GM21737 (cell line): ENCODE results near the gene ELL2.

Experiments
- ATAC-seq: cut with Tn5 transposase; IDR thresholded peaks from one replicate; pipeline ENCODE4 v1.9.1; 2021; ENCODE audit warnings: mild to moderate bottlenecking, moderate library complexity; ENCODE audit not compliant: unreplicated experiment

The ELL2 gene

GRCh38 chr5:95956900-95957293 lies 4.8 kb downstream of the ELL2 start:
- ATAC-seq, result no peak

GRCh38 chr5:95956021-95956899 lies 5.4 kb downstream of the ELL2 start:
- no peak for ATAC-seq

GRCh38 chr5:95954716-95955115 lies 6.9 kb downstream of the ELL2 start:
- ATAC-seq, result no peak

GRCh38 chr5:95953021-95953702 lies 8.5 kb downstream of the ELL2 start:
- no peak for ATAC-seq

- ATAC-seq, result no peak
These were observed 9.7 kb downstream of the ELL2 start for GRCh38 chr5:95951916-95952315.

GRCh38 chr5:95949810-95950209 lies 11.8 kb downstream of the ELL2 start:
- peak; percentile 56 for ATAC-seq

GRCh38 chr5:95948631-95949030 lies 13.0 kb downstream of the ELL2 start:
- no peak for ATAC-seq

GRCh38 chr5:95946451-95946850 lies 15.2 kb downstream of the ELL2 start:
- ATAC-seq, result no peak

- ATAC-seq, result no peak
These were observed 18.7 kb downstream of the ELL2 start for GRCh38 chr5:95942968-95943367.

GRCh38 chr5:95942414-95942813 lies 19.2 kb downstream of the ELL2 start:
- no peak for ATAC-seq

GRCh38 chr5:95941756-95942155 lies 19.9 kb downstream of the ELL2 start:
- no peak for ATAC-seq

- ATAC-seq, result no peak
These were observed 20.6 kb downstream of the ELL2 start for GRCh38 chr5:95940758-95941682.

GRCh38 chr5:95939465-95939864 lies 22.2 kb downstream of the ELL2 start:
- ATAC-seq, result peak; percentile 52

GRCh38 chr5:95938766-95939165 lies 22.9 kb downstream of the ELL2 start:
- ATAC-seq, result no peak

- ATAC-seq, result no peak
These were observed 23.3 kb downstream of the ELL2 start for GRCh38 chr5:95938347-95938746.

- no peak for ATAC-seq
These were observed 24.0 kb downstream of the ELL2 start for GRCh38 chr5:95937607-95938152.

- ATAC-seq, result no peak
These were observed 24.7 kb downstream of the ELL2 start for GRCh38 chr5:95936812-95937397.

GRCh38 chr5:95935553-95936100 lies 26.0 kb downstream of the ELL2 start:
- no peak for ATAC-seq

GRCh38 chr5:95934207-95934804 lies 27.3 kb downstream of the ELL2 start:
- ATAC-seq, result no peak

GRCh38 chr5:95932941-95933340 lies 28.7 kb downstream of the ELL2 start:
- ATAC-seq, result no peak
